ENCODE results near the gene HOXB13. TPM values are rescaled to one million over a fixed set of nuclear protein-coding genes. Genes with fewer than 3 reads are reported as not detected.

HOXB13 gene
- polyA plus RNA-seq, 1 donor from 2014 or later: not detected

- H3K9ac ChIP-seq (ENCODE audit: low read length): no peak overlapping the region
Observed at GRCh38 chr17:48721009-48721402, 7.5 kb downstream of the HOXB13 start.

GRCh38 chr17:48720266-48721008 lies 8.1 kb downstream of the HOXB13 start:
- Histone ChIP-seq H4K20me1 (ENCODE audit: insufficient read depth) (no peaks in the 10 kb centered on the region), H3K9ac (ENCODE audit: low read length) (no peak overlapping the region), H3K4me3 (ENCODE audit: low read length) (no peak overlapping the region), H3K9me2 (ENCODE audit: insufficient read depth, low read length) (no peaks in the 10 kb centered on the region), H3K36me3 (ENCODE audit: insufficient read depth, low read length) (no peaks in the 10 kb centered on the region), H3K9me3 (ENCODE audit: low read length) (peaks cover 5% of the 10 kb centered on the region), H3K4me2 (ENCODE audit: low read length) (no peak overlapping the region), H3K27ac (ENCODE audit: low read length) (no peak overlapping the region), H3K79me2 (replicated peaks; ENCODE audit: insufficient read depth, low read length) (no peaks in the 10 kb centered on the region), H2AFZ (ENCODE audit: low read depth, low read length) (no peak overlapping the region), H3F3A (ENCODE audit: insufficient read depth, low read length, poor library complexity, severe bottlenecking) (no peaks in the 10 kb centered on the region), H3K27me3 (ENCODE audit: insufficient read depth, low read depth, low read length) (peaks cover 100% of the 10 kb centered on the region)
- no peak for TF ChIP-seq MXI1 (conservative IDR thresholded peaks at IDR 0.05; ENCODE audit: poor library complexity, severe bottlenecking)

More at GRCh38 chr17:48721009-48721402, 7.5 kb downstream of the HOXB13 start:
- Histone ChIP-seq H3K36me3 (ENCODE audit: insufficient read depth, low read length) (no peaks in the 10 kb centered on the region), H3K4me3 (ENCODE audit: low read length) (no peak overlapping the region), H3K79me2 (replicated peaks; ENCODE audit: insufficient read depth, low read length) (no peaks in the 10 kb centered on the region), H3K9me2 (ENCODE audit: insufficient read depth, low read length) (no peaks in the 10 kb centered on the region), H4K20me1 (ENCODE audit: insufficient read depth) (no peaks in the 10 kb centered on the region), H3K9me3 (ENCODE audit: low read length) (peaks cover 5% of the 10 kb centered on the region), H3K27ac (ENCODE audit: low read length) (no peak overlapping the region), H2AFZ (ENCODE audit: low read depth, low read length) (no peak overlapping the region), H3F3A (ENCODE audit: insufficient read depth, low read length, poor library complexity, severe bottlenecking) (no peaks in the 10 kb centered on the region), H3K4me2 (ENCODE audit: low read length) (no peak overlapping the region), H3K27me3 (ENCODE audit: insufficient read depth, low read depth, low read length) (peaks cover 100% of the 10 kb centered on the region)
- TF ChIP-seq MXI1 (conservative IDR thresholded peaks at IDR 0.05; ENCODE audit: poor library complexity, severe bottlenecking) (no peak), RAD21 (conservative IDR thresholded peaks at IDR 0.05) (no peak), EP300 (conservative IDR thresholded peaks at IDR 0.05; ENCODE audit: poor library complexity, severe bottlenecking) (no peak), SMC3 (conservative IDR thresholded peaks at IDR 0.05; ENCODE audit: poor library complexity) (no peak), TAF1 (IDR thresholded peaks at IDR 0.05; ENCODE audit: low read depth) (no peak), POLR2AphosphoS5 (IDR thresholded peaks at IDR 0.05) (no peak), EZH2 (IDR thresholded peaks at IDR 0.05; ENCODE audit: borderline replicate concordance, insufficient read depth, low read length, poor library complexity, severe bottlenecking) (no peak)
- TF ChIP-seq, protein P1, sequence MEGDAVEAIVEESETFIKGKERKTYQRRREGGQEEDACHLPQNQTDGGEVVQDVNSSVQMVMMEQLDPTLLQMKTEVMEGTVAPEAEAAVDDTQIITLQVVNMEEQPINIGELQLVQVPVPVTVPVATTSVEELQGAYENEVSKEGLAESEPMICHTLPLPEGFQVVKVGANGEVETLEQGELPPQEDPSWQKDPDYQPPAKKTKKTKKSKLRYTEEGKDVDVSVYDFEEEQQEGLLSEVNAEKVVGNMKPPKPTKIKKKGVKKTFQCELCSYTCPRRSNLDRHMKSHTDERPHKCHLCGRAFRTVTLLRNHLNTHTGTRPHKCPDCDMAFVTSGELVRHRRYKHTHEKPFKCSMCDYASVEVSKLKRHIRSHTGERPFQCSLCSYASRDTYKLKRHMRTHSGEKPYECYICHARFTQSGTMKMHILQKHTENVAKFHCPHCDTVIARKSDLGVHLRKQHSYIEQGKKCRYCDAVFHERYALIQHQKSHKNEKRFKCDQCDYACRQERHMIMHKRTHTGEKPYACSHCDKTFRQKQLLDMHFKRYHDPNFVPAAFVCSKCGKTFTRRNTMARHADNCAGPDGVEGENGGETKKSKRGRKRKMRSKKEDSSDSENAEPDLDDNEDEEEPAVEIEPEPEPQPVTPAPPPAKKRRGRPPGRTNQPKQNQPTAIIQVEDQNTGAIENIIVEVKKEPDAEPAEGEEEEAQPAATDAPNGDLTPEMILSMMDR (IDR thresholded peaks at IDR 0.05; ENCODE audit: poor library complexity, severe bottlenecking): no peak
- TF ChIP-seq, protein P2, sequence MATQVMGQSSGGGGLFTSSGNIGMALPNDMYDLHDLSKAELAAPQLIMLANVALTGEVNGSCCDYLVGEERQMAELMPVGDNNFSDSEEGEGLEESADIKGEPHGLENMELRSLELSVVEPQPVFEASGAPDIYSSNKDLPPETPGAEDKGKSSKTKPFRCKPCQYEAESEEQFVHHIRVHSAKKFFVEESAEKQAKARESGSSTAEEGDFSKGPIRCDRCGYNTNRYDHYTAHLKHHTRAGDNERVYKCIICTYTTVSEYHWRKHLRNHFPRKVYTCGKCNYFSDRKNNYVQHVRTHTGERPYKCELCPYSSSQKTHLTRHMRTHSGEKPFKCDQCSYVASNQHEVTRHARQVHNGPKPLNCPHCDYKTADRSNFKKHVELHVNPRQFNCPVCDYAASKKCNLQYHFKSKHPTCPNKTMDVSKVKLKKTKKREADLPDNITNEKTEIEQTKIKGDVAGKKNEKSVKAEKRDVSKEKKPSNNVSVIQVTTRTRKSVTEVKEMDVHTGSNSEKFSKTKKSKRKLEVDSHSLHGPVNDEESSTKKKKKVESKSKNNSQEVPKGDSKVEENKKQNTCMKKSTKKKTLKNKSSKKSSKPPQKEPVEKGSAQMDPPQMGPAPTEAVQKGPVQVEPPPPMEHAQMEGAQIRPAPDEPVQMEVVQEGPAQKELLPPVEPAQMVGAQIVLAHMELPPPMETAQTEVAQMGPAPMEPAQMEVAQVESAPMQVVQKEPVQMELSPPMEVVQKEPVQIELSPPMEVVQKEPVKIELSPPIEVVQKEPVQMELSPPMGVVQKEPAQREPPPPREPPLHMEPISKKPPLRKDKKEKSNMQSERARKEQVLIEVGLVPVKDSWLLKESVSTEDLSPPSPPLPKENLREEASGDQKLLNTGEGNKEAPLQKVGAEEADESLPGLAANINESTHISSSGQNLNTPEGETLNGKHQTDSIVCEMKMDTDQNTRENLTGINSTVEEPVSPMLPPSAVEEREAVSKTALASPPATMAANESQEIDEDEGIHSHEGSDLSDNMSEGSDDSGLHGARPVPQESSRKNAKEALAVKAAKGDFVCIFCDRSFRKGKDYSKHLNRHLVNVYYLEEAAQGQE (IDR thresholded peaks at IDR 0.05; ENCODE audit: borderline replicate concordance): no peak

Measured in neural cell (in vitro differentiated cells).